ENCODE results near the gene CMTM4.
A peak's percentile ranks its signal among the peaks of the same experiment; 100 is the strongest.
"Not testable (repeated sequence)": the region's sequence is repeated elsewhere in the genome, so short reads cannot be mapped to it uniquely, and the experiment has no call there.

The CMTM4 gene

GRCh38 chr16:66611911-66612310, 84.6 kb downstream of the CMTM4 start:
- not testable (repeated sequence) for DNase-seq

- DNase-seq, result no peak
Observed at GRCh38 chr16:66610111-66610820, 86.3 kb downstream of the CMTM4 start.

- DNase-seq, result no peak
Observed at GRCh38 chr16:66609139-66609510, 87.4 kb downstream of the CMTM4 start.

GRCh38 chr16:66608241-66609138, 88.1 kb downstream of the CMTM4 start:
- DNase-seq, result peak; percentile 85

- no peak for DNase-seq
Observed at GRCh38 chr16:66605979-66606751, 90.4 kb downstream of the CMTM4 start.

GRCh38 chr16:66605177-66605978, 91.2 kb downstream of the CMTM4 start:
- peak; percentile 29 for DNase-seq

- DNase-seq, result peak; percentile 73
Observed at GRCh38 chr16:66604376-66605176, 92.0 kb downstream of the CMTM4 start, which contains the start of gene CMTM3. Gene CMTM3 (plus strand): TSS chr16:66604704. CDS start chr16:66604806, 102 bp downstream.

GRCh38 chr16:66603537-66604375, 92.8 kb downstream of the CMTM4 start:
- peak; percentile 70 for DNase-seq

GRCh38 chr16:66601471-66601870, 95.1 kb downstream of the CMTM4 start:
- no peak for DNase-seq

- DNase-seq, result no peak
Observed at GRCh38 chr16:66600477-66600876, 96.1 kb downstream of the CMTM4 start.

- no peak for DNase-seq
Observed at GRCh38 chr16:66599726-66600125, 96.8 kb downstream of the CMTM4 start.

- no peak for DNase-seq
Observed at GRCh38 chr16:66598111-66598510, 98.4 kb downstream of the CMTM4 start.

GRCh38 chr16:66596986-66597848, 99.3 kb downstream of the CMTM4 start:
- no peak for DNase-seq

- DNase-seq, result not testable (repeated sequence)
Observed at GRCh38 chr16:66596559-66596958, 100.0 kb downstream of the CMTM4 start.

GRCh38 chr16:66594739-66595138, 101.8 kb downstream of the CMTM4 start:
- no peak for DNase-seq

- DNase-seq, result no peak
Observed at GRCh38 chr16:66592814-66593213, 103.7 kb downstream of the CMTM4 start.

- no peak for DNase-seq
Observed at GRCh38 chr16:66592241-66592640, 104.3 kb downstream of the CMTM4 start.

GRCh38 chr16:66591018-66591417, 105.5 kb downstream of the CMTM4 start:
- no peak for DNase-seq

GRCh38 chr16:66590322-66590721, 106.2 kb downstream of the CMTM4 start:
- no peak for DNase-seq

Measured in activated CD4-positive, alpha-beta T cell treated with anti-CD3 and anti-CD28 coated beads, Interleukin-2, amount 50 U/mL, for 1 hour (primary cell).